Brain pericyte (primary cell): ENCODE data around the gene TLE1.
A peak's percentile ranks its signal among the peaks of the same experiment; 100 is the strongest.
"Not testable (repeated sequence)": the region's sequence is repeated elsewhere in the genome, so short reads cannot be mapped to it uniquely, and the experiment has no call there.

Experiments
- DNase-seq: peaks from one replicate; pipeline ENCODE4 v3.0.0-alpha.2; 2012; ENCODE audit warnings: low read depth, low spot score

The TLE1 gene

GRCh38 chr9:81622471-81623255 is 66.7 kb downstream of the TLE1 start:
- no peak for DNase-seq

GRCh38 chr9:81621785-81622259 is 67.5 kb downstream of the TLE1 start:
- DNase-seq, result no peak

- DNase-seq, result no peak
Observed at GRCh38 chr9:81621118-81621517, 68.2 kb downstream of the TLE1 start.

- DNase-seq, result no peak
Observed at GRCh38 chr9:81620002-81620390, 69.4 kb downstream of the TLE1 start.

- no peak for DNase-seq
Observed at GRCh38 chr9:81619353-81620001, 69.9 kb downstream of the TLE1 start.

- DNase-seq, result no peak
Observed at GRCh38 chr9:81618923-81619322, 70.4 kb downstream of the TLE1 start.

GRCh38 chr9:81616141-81616540 is 73.2 kb downstream of the TLE1 start:
- DNase-seq, result no peak

- no peak for DNase-seq
Observed at GRCh38 chr9:81614335-81614734, 75.0 kb downstream of the TLE1 start.

GRCh38 chr9:81613002-81613812 is 76.1 kb downstream of the TLE1 start:
- peak; percentile 89 for DNase-seq

- no peak for DNase-seq
Observed at GRCh38 chr9:81611664-81612063, 77.7 kb downstream of the TLE1 start.

GRCh38 chr9:81610740-81611107 is 78.6 kb downstream of the TLE1 start:
- no peak for DNase-seq

- no peak for DNase-seq
Observed at GRCh38 chr9:81609782-81610739, 79.3 kb downstream of the TLE1 start.

- DNase-seq, result no peak
Observed at GRCh38 chr9:81608289-81608657, 81.1 kb downstream of the TLE1 start.

GRCh38 chr9:81607593-81608288 is 81.6 kb downstream of the TLE1 start:
- no peak for DNase-seq

- DNase-seq, result not testable (repeated sequence)
Observed at GRCh38 chr9:81606261-81606660, 83.1 kb downstream of the TLE1 start.

- no peak for DNase-seq
Observed at GRCh38 chr9:81605170-81605670, 84.1 kb downstream of the TLE1 start.

- DNase-seq, result no peak
Observed at GRCh38 chr9:81604306-81605169, 84.8 kb downstream of the TLE1 start.

- DNase-seq, result no peak
Observed at GRCh38 chr9:81602887-81603680, 86.3 kb downstream of the TLE1 start.
